T-helper 22 cell (primary cell): ENCODE data around the gene CTNND2.

Experiments
- DNase-seq: peaks from one replicate; pipeline ENCODE4 v3.0.0-alpha.2; 2020; ENCODE audit warnings: low read depth

The CTNND2 gene

GRCh38 chr5:10984021-10984715 lies 920.1 kb downstream of the CTNND2 start:
- no peak for DNase-seq

GRCh38 chr5:10982626-10983025 lies 921.6 kb downstream of the CTNND2 start:
- DNase-seq = no peak

- no peak for DNase-seq
These were observed 922.3 kb downstream of the CTNND2 start for GRCh38 chr5:10981932-10982331.

GRCh38 chr5:10977011-10977410 lies 927.2 kb downstream of the CTNND2 start:
- no peak for DNase-seq

GRCh38 chr5:10975945-10976344 lies 928.3 kb downstream of the CTNND2 start:
- DNase-seq = no peak

GRCh38 chr5:10974850-10975249 lies 929.4 kb downstream of the CTNND2 start:
- DNase-seq = no peak

GRCh38 chr5:10973316-10973715 lies 930.9 kb downstream of the CTNND2 start:
- DNase-seq = no peak

- no peak for DNase-seq
These were observed 934.5 kb downstream of the CTNND2 start for GRCh38 chr5:10969684-10970180.

GRCh38 chr5:10964806-10965205 lies 939.4 kb downstream of the CTNND2 start:
- no peak for DNase-seq

- no peak for DNase-seq
These were observed 945.5 kb downstream of the CTNND2 start for GRCh38 chr5:10958728-10959127.

GRCh38 chr5:10949856-10950630 lies 954.2 kb downstream of the CTNND2 start:
- DNase-seq = no peak

GRCh38 chr5:10946050-10946449 lies 958.2 kb downstream of the CTNND2 start:
- no peak for DNase-seq

GRCh38 chr5:10941900-10942299 lies 962.3 kb downstream of the CTNND2 start:
- no peak for DNase-seq

- no peak for DNase-seq
These were observed 968.0 kb downstream of the CTNND2 start for GRCh38 chr5:10936081-10936855.

- no peak for DNase-seq
These were observed 968.7 kb downstream of the CTNND2 start for GRCh38 chr5:10935536-10935935.

- no peak for DNase-seq
These were observed 969.4 kb downstream of the CTNND2 start for GRCh38 chr5:10934783-10935355.

GRCh38 chr5:10933121-10933520 lies 971.1 kb downstream of the CTNND2 start:
- DNase-seq = no peak

- DNase-seq = no peak
These were observed 971.8 kb downstream of the CTNND2 start for GRCh38 chr5:10932426-10932825.

GRCh38 chr5:10927608-10928007 lies 976.6 kb downstream of the CTNND2 start:
- DNase-seq = no peak

GRCh38 chr5:10923310-10923709 lies 980.9 kb downstream of the CTNND2 start:
- DNase-seq = no peak
